ENCODE results near the gene FREM2.

Gene FREM2, protein sequence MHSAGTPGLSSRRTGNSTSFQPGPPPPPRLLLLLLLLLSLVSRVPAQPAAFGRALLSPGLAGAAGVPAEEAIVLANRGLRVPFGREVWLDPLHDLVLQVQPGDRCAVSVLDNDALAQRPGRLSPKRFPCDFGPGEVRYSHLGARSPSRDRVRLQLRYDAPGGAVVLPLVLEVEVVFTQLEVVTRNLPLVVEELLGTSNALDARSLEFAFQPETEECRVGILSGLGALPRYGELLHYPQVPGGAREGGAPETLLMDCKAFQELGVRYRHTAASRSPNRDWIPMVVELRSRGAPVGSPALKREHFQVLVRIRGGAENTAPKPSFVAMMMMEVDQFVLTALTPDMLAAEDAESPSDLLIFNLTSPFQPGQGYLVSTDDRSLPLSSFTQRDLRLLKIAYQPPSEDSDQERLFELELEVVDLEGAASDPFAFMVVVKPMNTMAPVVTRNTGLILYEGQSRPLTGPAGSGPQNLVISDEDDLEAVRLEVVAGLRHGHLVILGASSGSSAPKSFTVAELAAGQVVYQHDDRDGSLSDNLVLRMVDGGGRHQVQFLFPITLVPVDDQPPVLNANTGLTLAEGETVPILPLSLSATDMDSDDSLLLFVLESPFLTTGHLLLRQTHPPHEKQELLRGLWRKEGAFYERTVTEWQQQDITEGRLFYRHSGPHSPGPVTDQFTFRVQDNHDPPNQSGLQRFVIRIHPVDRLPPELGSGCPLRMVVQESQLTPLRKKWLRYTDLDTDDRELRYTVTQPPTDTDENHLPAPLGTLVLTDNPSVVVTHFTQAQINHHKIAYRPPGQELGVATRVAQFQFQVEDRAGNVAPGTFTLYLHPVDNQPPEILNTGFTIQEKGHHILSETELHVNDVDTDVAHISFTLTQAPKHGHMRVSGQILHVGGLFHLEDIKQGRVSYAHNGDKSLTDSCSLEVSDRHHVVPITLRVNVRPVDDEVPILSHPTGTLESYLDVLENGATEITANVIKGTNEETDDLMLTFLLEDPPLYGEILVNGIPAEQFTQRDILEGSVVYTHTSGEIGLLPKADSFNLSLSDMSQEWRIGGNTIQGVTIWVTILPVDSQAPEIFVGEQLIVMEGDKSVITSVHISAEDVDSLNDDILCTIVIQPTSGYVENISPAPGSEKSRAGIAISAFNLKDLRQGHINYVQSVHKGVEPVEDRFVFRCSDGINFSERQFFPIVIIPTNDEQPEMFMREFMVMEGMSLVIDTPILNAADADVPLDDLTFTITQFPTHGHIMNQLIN (N-terminal part only)

GRCh38 chr13:38686577-38687245 lies at the start of gene FREM2:
TSS of gene FREM2 (plus strand) at chr13:38687077. CDS start at chr13:38687345, 268 bp downstream.
- no peak for DNase-seq

- no peak for DNase-seq
These were observed 49.3 kb upstream of the FREM2 start for GRCh38 chr13:38637576-38637975.

DNA sequence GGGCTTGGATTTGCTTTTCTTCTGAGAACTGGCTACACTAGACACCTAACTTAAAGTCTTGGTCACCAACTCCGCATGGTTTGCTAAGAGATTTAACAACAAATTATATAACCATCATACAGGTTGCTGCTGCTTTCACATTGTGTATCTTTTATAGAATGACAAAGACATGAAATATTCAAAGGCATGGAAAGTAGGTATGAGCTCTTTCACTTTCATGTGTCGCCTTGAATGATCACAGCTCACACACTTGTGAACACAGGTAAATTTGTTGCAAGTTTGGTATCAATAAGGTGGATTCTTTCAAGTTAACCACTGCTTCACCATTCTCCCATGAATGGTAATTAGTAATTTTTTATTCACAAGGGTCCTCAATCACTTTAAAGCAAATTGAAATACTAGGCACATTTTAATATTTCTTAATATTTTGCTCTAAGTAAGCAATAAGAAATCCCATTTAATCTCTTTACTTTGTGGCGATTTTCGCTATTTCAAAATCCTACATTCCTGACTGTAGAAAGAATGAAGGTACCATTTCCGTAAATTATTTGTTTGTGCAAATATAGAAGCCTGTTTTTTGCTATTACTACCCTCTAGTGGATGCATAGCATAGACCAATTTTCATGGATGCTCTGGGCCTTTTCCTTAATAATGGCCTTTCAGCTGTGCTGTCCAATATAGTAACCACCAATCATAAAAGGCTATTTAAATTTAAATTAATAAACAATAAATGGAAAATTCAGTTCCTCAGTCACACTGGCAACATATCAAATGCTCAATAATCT lies 45.5 kb upstream of the FREM2 start:
- no peak for DNase-seq

DNA sequence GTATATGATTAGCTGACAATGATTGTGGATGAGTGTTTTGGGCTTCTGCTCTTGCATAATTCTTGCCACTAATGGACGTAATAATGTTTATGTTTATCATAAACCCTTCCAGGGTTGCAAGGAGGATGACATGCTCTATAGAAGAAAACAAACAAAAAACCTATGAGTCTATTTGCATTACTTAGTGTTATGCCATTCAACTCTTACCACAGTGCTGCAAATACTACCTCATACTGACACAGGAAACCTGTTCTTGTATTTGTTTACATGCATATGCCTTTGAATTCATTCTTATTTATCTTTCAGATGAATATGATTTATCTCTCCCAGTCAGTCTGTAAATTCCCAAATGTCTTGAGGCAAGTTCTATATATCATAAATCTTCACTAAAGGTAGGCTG lies 39.6 kb upstream of the FREM2 start:
- no peak for DNase-seq

DNA sequence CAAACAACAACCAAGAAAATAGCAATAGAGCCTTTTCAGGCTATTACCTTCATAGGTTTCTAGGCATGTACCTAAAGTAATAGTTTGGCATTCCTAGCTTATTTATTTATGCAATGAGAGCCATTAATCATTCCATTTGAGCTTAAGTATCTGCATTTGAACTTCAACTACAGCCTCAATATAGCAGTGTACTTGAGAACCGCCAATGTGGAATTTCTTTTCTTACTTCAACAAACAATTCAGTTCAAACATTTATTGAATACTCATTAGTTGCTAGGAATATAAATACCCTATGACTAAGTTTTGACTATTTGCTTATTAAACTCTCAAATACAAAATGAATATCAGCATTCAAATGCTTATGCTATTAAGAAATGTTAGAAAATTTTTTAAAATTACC lies 38.0 kb upstream of the FREM2 start:
- DNase-seq, result no peak

DNA sequence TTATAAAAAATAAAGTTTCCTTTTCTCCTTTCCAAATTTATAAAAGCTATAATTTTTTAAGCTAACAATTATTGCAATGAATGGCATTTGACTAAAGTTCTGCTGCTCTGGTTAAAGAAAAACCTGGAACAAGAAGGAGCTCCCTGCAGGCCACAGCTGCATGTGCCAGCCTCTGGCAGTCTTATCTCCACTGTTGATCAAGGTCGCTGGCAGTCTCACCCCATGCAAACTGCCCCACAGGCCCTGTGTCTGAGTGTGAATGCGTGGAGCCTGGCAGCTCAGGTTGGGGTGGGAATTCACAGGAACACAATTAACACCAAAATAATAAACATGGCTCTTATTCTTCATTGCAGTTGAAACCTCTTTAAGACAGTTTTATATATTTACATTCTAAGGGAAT lies 30.2 kb upstream of the FREM2 start:
- no peak for DNase-seq

DNA sequence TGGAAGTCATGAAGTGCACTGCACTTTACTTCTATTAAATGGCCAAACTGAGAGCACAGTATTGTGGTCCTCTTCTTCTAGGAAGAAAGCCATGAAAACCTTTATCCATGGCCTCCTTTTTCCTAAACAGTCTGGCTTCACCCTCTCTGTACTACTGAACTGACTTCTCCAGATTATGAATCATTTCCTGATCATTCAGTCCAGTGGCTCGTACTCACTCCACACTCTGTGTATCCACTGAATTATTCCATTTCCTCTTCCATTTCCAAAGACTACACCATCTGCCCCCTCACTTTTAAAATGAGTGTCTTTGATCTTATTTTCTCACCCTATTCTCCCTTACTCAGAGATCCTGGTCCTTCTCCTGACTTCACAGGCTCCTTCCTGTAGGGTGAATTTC lies 29.7 kb upstream of the FREM2 start:
- no peak for DNase-seq

GRCh38 chr13:38658906-38659305 lies 28.0 kb upstream of the FREM2 start:
- DNase-seq, result no peak

DNA sequence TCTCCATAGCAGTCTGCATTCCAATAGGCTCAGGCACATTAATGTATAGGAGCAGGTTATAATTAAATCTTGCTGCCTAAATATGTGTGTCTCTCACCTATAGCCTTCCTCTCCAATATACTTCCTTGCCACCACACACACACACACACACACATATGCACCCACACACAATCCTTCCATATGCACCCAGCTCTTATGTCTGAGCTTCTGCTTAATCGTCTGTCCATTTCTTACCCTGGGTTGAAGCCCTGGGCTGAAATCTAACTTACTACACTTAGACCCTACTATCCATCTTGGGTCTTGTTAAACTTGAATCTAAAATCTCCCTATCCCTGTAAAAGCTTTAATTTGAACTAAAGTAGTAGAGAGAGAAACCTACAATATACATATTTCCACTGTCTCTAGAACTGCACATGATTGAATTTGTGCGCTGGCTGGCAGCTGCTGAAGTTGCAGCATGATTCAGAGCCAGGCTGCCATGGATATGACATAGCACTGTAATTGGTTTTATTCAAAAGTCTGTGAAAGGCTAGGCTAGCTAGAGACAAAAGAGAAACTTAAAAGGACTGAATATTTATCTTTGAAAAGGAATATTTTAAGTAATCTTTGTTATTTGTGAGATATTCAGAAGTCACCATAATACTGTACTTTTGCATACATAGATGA lies 25.7 kb upstream of the FREM2 start:
- DNase-seq, result no peak

DNA sequence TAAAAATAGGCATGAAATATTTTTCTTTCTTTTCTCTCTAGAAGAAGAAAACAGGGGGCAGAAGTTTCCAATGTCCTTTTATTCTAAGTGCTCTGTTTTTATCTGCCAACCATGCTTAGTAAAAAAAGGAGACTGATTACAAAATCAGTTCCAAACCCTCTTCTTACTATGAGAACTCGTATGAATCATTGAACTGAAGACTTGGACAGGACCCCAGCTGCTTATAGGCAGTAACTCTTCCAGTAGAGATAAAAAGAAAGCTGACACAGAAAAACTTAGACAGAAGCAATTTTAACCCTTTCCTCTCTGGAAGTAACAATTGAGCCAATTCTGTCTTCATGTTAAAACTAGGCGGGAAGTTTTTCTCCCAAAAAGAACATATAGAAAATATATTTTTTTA lies 24.5 kb upstream of the FREM2 start:
- DNase-seq, result no peak

DNA sequence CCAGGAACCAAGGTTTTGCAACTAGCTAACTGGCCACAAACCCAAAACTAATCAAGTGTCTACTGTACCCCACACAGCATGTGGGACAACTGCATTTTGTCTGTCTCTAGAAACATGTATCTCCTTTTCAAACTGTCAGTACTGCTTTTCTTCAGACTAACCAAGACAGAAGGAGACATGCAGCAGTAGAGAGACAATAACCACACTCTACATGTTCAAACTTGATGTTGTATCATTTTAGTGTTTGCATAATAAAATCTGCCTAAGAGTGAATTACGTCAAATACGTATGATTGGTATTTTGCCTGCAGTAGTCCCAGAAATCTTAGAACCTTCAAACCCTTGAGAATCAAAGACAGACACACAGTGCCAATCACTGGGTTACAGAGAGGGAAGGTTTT lies 22.0 kb upstream of the FREM2 start:
- no peak for DNase-seq

DNA sequence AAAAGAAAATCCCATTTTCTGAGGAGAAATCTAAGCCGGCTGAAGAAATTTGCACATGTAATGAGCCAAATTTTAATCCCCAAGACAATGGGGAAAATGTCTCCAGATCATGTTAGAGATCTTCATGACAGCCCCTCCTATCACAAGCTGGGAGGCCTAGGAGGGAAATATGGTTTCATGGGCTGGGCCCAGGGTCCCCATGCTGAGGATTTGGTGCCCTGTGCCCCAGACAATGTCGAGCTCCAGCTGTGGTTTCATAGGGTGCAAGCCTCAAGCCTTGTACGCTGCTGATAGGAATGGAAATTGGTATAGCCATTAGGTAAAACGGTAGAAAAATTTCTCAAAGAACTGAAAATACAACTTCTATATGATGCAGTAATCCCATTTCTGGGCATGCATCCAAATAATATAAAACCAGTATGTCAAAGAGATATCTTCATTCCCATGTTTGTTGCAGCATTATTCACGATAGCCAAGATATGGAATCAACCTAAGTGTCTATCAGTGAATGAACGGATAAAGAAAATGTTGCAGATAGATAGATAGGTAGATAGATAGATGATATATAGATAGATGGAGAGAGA lies 19.3 kb upstream of the FREM2 start:
- DNase-seq, result no peak

DNA sequence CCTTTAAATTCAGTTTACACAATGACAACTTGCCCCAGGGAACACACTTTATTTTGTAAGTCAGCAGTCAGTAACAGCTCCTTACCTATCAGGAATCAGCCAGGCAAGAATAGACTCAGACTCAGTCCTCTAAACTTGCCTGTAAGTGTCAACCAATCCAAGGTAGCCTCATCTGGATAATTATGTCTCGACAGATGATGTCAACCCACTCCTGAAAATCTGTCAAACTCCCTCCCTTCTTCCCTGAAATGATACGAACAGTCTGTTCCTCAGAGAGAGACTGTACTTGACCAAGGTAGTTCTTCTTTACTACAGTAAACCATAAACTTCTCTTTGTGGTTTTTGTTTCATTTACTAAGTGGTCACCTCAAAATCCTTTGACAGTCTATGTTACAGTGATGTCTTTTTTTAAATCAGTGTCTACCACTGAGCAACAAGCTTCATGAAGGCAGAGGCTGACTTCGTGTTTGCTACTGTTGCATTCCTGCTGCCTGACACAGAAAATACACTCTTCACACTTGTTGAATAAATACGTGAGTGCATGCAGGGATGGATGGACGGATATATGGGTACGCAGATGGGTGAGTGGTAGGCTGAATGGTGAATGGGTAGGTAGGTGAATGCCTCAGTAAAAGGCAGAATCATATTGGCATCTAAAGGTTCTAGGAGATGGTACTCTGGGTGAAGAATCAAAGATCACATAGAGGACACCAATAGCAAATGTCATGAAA lies 17.5 kb upstream of the FREM2 start:
- no peak for DNase-seq

- DNase-seq, result no peak
These were observed 16.2 kb upstream of the FREM2 start for GRCh38 chr13:38670627-38671026.

DNA sequence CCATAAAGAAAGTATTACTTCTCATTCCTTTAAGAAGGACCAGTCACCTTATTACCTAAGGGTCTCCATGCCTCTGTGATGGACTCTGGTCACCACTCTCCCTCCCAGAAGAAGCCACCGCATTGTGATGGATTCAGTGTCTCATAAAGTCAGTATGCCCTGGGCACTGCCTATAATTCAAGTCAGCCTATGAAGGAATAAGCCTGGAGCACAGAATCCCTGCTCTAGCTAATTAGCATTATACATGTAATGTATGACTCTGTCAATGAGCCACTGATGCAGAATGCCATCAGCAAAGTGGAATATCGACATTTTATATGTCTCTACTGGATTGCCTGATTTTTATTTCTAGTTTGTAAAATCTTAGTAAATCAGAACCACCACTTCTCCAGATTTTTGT lies 14.9 kb upstream of the FREM2 start:
- DNase-seq, result no peak

- no peak for DNase-seq
These were observed 12.7 kb upstream of the FREM2 start for GRCh38 chr13:38674208-38674607.

GRCh38 chr13:38680912-38681311 lies 6.0 kb upstream of the FREM2 start:
- no peak for DNase-seq

- no peak for DNase-seq
These were observed 2.2 kb upstream of the FREM2 start for GRCh38 chr13:38684714-38685113.

DNA sequence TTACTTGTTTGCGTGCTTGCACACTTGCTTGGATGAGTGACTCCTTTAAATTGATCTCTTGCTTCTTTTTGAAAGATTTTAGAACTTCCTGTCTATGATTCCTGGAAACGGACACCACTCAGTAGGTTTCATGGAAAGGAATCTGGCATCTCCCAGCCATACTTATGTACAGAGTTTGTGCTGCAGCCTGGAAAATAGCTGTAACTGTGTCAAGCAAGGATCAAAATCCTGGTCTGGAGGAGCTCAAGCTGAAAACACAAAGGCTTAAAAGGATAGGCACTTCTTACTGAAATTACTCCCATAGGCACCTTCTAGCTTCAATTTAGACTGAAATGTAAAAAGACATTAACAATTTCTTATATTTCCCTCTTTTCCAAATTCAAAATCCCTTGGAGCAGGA lies 1.4 kb upstream of the FREM2 start:
- no peak for DNase-seq

GRCh38 chr13:38685974-38686576 lies 802 bp upstream of the FREM2 start:
- DNase-seq, result no peak

All from cortex of kidney (tissue), 1 donor.